CD4-positive, alpha-beta T cell treated with Interleukin-6 at 100 ng/mL for 8 hours (primary cell): ENCODE data around the gene MCFD2.
"Not testable (repeated sequence)": the region's sequence is repeated elsewhere in the genome, so short reads cannot be mapped to it uniquely, and the experiment has no call there.

ENCODE experiments used
- DNase-seq: peaks from one replicate; pipeline ENCODE4 v3.0.0-alpha.2; 2020; ENCODE audit warnings: mixed read lengths, low spot score

MCFD2 gene

GRCh38 chr2:46937471-46937901 lies 21.9 kb upstream of the MCFD2 start:
- DNase-seq, result no peak

DNA sequence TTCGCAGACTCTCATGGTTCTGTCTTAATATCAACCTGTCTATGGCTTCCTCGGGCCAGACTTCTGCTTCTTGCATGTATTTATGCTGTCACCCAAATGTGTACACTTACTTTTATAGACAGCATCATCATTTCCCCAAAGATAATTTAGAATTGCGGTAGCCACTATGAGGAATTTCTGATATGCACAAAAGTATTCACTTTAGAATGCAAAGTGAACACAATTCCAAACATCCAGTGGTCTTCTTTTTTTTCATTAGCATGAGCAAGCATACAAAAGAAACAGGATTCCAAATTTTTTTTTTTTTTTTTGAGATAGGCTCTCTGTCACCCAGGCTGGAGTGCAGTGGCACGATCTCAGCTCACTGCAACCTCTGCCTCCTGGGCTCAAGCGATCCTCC lies 21.0 kb upstream of the MCFD2 start:
- no peak for DNase-seq

DNA sequence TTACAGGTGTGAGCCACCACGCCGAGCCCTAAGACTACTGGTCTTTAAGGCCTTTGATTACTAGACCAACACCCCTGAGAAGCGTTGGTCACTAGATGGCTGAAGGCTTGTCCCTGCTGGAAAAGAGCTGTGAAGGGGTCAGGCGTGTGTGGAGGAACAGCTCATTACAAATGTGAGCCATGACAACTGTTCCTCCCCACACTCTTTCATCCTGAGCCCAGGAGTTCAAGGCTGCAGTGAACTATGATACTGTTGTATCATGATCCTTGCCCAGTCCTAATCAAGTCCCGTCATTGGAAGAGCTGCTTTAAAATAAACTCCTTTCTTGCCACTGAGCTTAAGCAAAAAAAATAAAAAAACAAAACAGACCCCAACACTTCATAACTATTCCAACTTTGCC lies 19.5 kb upstream of the MCFD2 start:
- no peak for DNase-seq

DNA sequence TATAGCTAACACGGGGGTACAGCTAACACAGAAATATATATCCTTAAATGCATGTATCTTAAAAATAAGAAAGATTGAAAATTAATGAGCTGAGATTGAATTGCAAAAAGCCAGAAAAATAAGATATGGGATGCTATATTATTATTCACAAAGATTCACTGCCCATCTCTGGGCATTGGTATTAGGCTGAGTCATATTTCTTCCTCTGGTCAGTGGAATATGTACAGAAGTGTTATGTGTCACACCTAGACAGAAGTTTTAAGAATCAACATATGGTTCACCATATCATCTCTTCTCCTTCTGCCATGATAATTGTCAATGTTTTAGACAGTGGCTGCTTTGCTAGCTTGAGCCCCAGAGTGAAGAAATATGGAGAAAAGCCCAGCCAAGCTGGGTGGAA lies 14.0 kb upstream of the MCFD2 start:
- no peak for DNase-seq

DNA sequence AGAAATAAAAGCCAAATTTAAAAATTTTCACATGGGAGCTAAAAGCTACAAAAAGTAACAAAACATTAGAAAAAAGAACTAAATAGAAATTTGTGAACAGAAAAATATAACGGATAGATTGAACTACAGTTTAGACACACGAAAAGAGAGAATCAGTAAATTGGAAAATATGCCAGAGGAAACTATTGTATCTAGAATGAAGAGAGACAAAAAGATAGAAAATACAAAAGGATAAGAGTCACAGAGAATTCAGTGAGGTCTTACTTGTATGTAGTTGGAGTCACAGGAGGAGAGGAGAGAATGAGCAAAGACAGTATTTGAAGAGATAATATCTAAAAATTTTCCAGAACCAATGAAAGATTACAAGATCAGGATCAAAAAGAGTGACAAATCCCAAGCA lies 11.3 kb upstream of the MCFD2 start:
- DNase-seq, result no peak

GRCh38 chr2:46925474-46926351 lies 10.1 kb upstream of the MCFD2 start:
- DNase-seq, result no peak

- DNase-seq, result no peak
Observed at GRCh38 chr2:46924608-46925007, 9.0 kb upstream of the MCFD2 start.

GRCh38 chr2:46924038-46924437 lies 8.4 kb upstream of the MCFD2 start:
- no peak for DNase-seq

- DNase-seq, result no peak
Observed at GRCh38 chr2:46923041-46923528, 7.5 kb upstream of the MCFD2 start.

GRCh38 chr2:46922606-46923005 lies 7.0 kb upstream of the MCFD2 start:
- DNase-seq, result no peak

- DNase-seq, result no peak
Observed at GRCh38 chr2:46921676-46922448, 6.3 kb upstream of the MCFD2 start.

GRCh38 chr2:46917628-46918027 lies 2.0 kb upstream of the MCFD2 start:
- DNase-seq, result no peak

- DNase-seq, result peak; percentile 77
Observed at GRCh38 chr2:46915811-46916630, 415 bp upstream of the MCFD2 start.

DNA sequence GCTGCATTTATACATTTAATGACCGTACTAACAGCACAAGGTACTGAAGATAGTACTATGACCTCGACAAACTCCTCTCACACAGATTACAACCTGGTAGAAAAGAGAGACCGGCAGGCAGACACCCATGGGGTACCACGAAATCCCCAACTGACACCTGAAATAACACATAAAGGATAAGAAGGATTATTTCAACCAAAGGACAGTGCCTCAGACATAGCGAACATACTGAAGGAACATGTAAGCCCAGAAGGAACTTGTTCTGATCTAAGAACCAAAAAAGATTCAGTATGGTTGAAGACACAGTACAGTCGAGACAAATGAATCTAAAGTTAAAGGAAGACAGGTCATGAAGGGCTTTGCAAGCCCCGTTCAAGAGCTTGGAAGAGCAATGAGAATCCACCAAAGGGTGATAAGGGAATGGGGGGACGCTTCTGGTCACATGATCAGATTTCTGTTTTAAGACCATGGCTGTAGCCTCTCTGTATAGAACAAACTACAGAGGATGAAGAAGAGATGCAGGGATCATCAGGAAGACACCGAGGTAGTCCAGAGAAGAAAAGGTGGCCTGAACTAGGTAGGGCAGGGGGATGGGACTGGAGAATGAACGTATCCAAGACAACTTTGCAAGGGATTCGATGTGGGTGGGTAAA lies 902 bp downstream of the MCFD2 start:
- no peak for DNase-seq

- no peak for DNase-seq
Observed at GRCh38 chr2:46913471-46914381, 1.9 kb downstream of the MCFD2 start.

GRCh38 chr2:46909771-46910419 lies 5.7 kb downstream of the MCFD2 start:
- no peak for DNase-seq

GRCh38 chr2:46909150-46909549 lies 6.5 kb downstream of the MCFD2 start:
- no peak for DNase-seq

GRCh38 chr2:46904908-46905678 lies 10.5 kb downstream of the MCFD2 start:
- not testable (repeated sequence) for DNase-seq

DNA sequence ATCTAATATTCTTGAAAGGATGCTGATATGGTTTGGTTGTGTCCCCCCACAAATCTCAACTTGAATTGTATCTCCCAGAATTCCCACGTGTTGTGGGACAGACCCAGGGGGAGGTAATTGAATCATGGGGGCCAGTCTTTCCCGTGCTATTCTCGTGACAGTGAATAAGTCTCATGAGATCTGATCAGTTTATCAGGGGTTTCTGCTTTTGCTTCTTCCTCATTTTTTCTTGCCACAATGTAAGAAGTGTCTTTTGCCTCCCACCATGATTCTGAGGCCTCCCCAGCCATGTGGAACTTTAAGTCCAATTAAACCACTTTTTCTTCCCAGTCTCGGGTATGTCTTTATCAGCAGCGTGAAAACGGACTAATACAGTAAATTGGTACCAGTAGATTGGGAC lies 12.6 kb downstream of the MCFD2 start:
- DNase-seq, result not testable (repeated sequence)
